ENCODE results near the gene DNAJC15.
"Not testable (repeated sequence)": the region's sequence is repeated elsewhere in the genome, so short reads cannot be mapped to it uniquely, and the experiment has no call there.

DNAJC15 gene

GRCh38 chr13:43045302-43045773, 22.0 kb downstream of the DNAJC15 start:
- not testable (repeated sequence) for DNase-seq (ENCODE audit: low read depth)

- no peak for DNase-seq (ENCODE audit: low read depth)
These were observed 22.9 kb downstream of the DNAJC15 start for GRCh38 chr13:43046259-43046658.

GRCh38 chr13:43054803-43055802, 31.7 kb downstream of the DNAJC15 start:
- DNase-seq (ENCODE audit: low read depth): no peak

- DNase-seq (ENCODE audit: low read depth): no peak
These were observed 34.4 kb downstream of the DNAJC15 start for GRCh38 chr13:43057653-43058317.

- no peak for DNase-seq (ENCODE audit: low read depth)
These were observed 34.9 kb downstream of the DNAJC15 start for GRCh38 chr13:43058318-43058674.

GRCh38 chr13:43058831-43059230, 35.4 kb downstream of the DNAJC15 start:
- DNase-seq (ENCODE audit: low read depth): no peak

- DNase-seq (ENCODE audit: low read depth): not testable (repeated sequence)
These were observed 36.4 kb downstream of the DNAJC15 start for GRCh38 chr13:43059779-43060178.

- not testable (repeated sequence) for DNase-seq (ENCODE audit: low read depth)
These were observed 37.4 kb downstream of the DNAJC15 start for GRCh38 chr13:43060806-43061205.

- no peak for DNase-seq (ENCODE audit: low read depth)
These were observed 38.3 kb downstream of the DNAJC15 start for GRCh38 chr13:43061496-43062280.

GRCh38 chr13:43071824-43072223, 48.4 kb downstream of the DNAJC15 start:
- DNase-seq (ENCODE audit: low read depth): no peak

GRCh38 chr13:43072394-43072793, 49.0 kb downstream of the DNAJC15 start:
- DNase-seq (ENCODE audit: low read depth): no peak

GRCh38 chr13:43074824-43075510, 51.6 kb downstream of the DNAJC15 start:
- DNase-seq (ENCODE audit: low read depth): no peak

- not testable (repeated sequence) for DNase-seq (ENCODE audit: low read depth)
These were observed 52.1 kb downstream of the DNAJC15 start for GRCh38 chr13:43075511-43075902.

GRCh38 chr13:43077046-43077445, 53.7 kb downstream of the DNAJC15 start:
- no peak for DNase-seq (ENCODE audit: low read depth)

- DNase-seq (ENCODE audit: low read depth): no peak
These were observed 54.1 kb downstream of the DNAJC15 start for GRCh38 chr13:43077461-43077860.

- DNase-seq (ENCODE audit: low read depth): no peak
These were observed 54.5 kb downstream of the DNAJC15 start for GRCh38 chr13:43077906-43078305.

GRCh38 chr13:43078399-43078798, 55.0 kb downstream of the DNAJC15 start:
- no peak for DNase-seq (ENCODE audit: low read depth)

- DNase-seq (ENCODE audit: low read depth): no peak
These were observed 56.1 kb downstream of the DNAJC15 start for GRCh38 chr13:43079392-43079931.

GRCh38 chr13:43080199-43080598, 56.8 kb downstream of the DNAJC15 start:
- no peak for DNase-seq (ENCODE audit: low read depth)

GRCh38 chr13:43081866-43082265, 58.5 kb downstream of the DNAJC15 start:
- DNase-seq (ENCODE audit: low read depth): no peak

- no peak for DNase-seq (ENCODE audit: low read depth)
These were observed 60.4 kb downstream of the DNAJC15 start for GRCh38 chr13:43083750-43084149.
